Hypothalamus (tissue), 51 donors: ENCODE results near the gene TSC22D1.

Source experiments
- DNase-seq, 51 donors: peaks; one replicate each; lab custom pipeline; 2025; lab: John Stamatoyannopoulos, UW

TSC22D1 gene

DNA sequence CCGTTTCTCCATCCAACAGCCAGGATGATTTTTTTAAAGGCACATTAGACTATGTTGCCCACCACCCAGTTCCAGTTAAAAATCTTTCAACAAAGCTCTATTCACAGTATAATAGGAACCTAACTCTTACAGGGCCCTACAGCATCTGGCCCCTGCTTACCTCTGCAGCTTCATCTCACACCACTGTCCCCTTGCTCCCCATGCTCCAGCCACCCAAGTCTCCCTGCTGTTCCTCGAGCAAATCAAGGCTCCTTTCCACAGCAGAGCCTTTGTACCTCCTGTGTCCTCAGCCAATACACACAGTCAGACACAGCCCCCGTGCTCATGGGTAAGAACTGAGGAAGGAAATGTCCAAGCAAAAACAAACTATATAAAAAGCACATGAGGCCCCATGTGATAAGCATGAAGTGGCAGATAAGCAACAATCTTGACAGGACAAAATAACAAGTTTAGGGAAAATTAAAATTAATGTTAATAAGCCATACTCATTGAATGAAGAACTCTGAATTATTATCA is 67.5 kb downstream of the TSC22D1 start:
- DNase-seq: no peak

DNA sequence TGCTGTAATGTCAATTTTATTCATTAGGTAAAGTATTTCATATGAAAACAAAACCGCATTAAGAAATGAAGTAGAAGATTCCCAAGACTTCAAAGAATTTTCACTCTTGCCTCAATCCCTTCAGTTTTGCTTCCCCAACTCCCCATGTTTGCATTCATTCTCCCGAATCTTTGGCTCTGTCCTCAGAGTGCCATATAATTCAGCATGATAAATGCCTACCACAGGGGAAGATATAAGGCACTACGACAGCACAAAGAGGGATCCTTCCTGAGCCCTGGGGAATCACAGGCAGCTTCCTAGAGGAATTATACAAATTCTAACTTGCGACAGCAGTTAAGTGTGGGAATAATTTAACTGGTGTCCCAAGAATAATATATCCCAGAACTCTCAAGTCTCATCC is 68.5 kb downstream of the TSC22D1 start:
- DNase-seq: no peak

DNA sequence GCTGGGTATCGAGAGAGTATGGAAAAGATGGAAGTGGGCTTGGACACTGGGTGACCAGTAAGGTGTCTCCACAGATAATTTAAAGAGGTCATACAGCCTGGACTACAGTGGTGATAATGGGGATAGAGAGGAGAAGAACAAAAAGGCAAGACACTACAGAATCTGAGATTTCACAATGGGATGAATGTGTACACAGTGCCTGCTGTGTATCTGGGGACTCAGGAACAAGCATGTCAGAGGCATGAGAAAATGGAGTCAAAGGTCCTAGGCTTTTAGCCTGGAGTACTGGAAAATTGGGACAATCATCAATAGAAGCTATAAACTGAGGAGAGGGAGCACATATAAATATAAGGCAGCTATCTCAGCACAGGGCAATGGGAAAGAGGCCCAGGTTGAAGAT is 69.4 kb downstream of the TSC22D1 start:
- no peak for DNase-seq

DNA sequence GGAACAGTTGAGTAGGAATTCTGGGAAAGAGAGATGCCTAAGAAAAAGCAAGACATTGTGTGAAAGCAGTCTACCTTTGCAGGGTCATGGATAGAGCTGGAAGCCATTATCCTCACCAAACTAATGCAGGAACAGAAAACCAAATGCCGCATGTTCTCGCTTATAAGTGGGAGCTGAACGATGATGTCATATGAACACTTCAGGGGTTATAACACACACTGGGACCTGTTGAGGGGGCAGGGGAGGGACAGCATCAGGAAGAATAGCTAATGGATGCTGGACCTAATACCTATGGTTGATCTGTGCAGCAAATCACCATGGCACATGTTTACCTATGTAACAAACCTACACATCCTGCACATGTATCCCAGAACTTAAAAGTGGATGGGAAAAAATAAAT is 69.9 kb downstream of the TSC22D1 start:
- no peak for DNase-seq

DNA sequence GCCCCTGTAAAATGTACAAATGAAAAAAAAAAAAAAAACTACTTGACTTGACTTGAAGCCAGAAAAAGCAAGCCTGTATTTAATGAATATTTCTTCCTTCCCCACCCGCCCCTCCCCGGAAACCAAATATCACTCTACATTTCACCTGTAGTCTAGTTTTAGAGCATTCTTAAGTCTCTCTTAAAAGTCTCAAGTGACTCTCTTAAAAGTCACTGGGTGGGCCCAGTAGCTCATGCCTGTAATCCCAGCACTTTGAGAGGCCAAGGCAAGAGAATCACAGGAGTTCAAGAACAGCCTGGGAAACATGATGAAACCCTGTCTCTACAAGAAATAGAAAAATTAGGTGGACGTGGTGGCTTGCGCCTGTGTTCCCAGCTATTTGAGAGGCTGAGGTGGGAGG is 72.0 kb downstream of the TSC22D1 start:
- DNase-seq: no peak

DNA sequence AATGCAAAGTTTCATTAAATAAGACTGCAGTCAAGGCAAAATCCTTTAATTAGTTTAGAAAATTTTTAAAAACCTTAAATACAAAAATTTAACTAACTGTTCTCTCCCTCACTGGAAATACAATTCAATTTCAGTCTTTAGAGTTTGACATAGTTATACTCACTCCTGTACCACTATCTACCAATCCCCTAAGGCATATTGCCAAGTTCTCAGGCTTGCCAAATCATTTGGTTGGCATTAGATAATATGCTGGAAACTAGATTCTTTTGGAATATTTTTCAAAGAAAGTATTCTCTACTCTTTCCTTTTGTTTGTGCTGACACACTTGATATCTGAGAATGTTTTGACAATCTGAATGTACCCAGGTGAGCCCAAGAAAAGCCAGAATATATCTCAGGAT is 77.2 kb downstream of the TSC22D1 start:
- no peak for DNase-seq

DNA sequence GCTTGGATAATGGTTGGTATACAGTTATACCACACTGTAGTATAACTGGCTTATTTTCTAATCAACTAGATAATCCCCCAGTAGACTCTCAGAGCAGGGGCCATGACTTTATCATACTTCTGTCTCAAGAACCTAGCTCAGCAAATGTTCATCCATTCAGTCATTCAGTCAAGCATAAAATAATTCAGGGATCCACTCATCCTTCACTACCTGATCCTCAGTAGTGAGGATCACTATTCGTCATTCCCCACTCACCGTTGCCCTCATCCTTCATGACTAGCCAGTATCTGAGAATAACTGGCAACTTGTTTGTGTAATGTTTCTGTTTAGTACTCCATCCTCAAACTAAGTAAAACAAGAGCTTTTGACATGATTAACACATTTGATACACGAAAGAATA is 77.6 kb downstream of the TSC22D1 start:
- DNase-seq: no peak

DNA sequence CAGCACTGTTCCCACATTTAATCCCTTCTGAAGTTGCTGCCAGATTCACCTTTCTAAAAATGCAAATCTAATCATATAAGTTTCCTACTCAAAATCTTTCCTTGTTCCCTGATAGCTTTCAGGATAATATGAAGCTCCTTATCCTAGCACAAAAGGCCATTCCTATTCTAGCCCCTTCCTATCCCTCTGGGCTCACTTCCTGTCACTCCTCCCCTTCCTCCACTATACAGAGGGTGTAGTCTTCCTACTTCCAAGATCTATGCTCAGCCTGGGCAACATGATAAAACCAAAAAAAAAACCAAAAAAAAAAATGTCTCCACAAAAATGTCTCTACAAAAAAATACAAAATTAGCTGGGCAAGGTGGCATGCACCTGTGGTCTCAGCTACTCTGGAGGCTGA is 78.3 kb downstream of the TSC22D1 start:
- DNase-seq: no peak

DNA sequence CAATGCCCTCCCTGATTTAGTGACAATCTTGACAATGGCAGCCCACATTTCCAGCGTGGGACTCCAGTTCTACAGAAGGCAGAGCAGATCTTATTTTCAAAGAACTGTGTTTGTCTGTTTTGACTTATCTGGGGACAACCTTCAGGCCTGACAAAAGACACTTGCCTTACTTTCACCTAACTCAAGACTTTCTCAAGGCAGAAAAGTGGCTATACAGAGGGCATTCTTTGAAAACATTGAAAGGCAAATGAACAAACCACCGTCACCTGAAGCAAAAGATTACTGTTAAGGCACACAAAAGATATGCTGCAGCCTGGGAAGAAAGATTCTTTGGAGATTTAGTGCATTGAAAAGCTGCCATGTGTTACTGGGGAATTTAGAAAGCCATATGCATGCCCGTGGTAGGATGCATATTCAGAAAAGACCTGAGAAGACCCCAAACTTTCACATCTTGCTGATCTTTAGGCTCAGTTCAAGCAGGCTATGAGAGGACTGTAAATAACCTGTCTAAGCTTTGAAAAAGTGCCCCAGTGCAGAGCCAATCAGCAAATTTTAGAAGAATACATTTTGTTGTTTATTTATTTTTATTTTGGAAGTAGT is 82.8 kb downstream of the TSC22D1 start:
- DNase-seq: no peak

DNA sequence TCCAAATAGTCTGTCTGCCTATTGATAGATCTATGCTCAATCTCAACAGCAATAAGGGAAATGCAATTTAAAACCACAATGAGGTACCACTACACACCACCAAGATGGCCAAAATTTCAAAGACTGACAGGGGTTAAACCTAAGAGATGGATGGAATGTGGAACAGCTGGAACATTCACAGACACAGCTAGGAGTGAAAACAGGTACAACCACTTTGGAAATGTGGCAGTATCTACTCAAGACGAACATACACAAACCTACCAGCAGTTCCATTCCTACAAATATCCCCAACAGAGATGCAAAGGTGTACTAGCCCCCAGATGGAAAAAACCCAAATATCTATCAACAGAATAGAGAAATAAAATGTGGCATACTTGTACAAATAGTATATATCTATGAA is 86.4 kb downstream of the TSC22D1 start:
- no peak for DNase-seq

DNA sequence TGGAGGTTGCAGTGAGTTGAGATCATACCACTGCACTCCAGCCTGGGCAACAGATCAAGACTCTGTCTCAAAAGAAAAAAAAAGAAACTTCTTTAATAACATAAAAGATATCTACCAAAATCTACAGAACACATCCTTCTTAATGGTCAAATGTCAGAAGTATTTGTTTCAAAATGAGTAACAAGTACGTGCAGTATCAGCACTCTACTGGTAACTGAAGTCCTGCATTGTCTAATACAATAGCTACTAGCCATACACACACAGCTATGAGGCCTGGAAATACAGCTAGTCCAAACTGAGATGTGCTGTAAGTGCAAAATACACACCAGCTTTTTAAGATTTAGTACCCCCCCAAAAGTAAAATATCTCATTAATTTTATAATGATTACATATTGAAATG is 88.1 kb downstream of the TSC22D1 start:
- no peak for DNase-seq

DNA sequence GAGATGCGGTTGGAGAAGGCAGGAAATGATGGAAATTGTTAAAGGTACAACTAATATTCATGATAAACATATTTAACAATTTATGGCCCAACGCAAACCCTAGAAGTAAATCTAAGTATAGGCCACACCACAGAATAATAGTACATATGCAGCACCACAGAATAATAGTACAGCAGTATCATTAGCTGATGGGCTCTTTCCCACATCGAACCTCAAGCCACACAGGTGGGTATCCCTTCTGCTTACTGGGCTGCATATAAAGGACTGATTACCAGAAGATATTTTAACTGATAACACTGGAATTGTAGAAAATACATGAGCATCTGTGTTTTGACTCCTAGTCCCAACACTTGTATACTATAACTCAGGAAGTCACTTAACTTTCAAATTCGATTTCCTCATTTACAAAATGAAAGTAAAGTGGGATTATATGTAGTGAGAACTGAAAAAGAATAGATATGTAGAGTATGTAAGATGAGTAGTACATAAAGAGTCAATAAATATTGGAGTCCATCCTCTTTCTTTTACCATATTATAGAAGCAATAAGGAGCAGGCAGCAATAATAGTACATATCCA is 91.5 kb downstream of the TSC22D1 start:
- DNase-seq: no peak

DNA sequence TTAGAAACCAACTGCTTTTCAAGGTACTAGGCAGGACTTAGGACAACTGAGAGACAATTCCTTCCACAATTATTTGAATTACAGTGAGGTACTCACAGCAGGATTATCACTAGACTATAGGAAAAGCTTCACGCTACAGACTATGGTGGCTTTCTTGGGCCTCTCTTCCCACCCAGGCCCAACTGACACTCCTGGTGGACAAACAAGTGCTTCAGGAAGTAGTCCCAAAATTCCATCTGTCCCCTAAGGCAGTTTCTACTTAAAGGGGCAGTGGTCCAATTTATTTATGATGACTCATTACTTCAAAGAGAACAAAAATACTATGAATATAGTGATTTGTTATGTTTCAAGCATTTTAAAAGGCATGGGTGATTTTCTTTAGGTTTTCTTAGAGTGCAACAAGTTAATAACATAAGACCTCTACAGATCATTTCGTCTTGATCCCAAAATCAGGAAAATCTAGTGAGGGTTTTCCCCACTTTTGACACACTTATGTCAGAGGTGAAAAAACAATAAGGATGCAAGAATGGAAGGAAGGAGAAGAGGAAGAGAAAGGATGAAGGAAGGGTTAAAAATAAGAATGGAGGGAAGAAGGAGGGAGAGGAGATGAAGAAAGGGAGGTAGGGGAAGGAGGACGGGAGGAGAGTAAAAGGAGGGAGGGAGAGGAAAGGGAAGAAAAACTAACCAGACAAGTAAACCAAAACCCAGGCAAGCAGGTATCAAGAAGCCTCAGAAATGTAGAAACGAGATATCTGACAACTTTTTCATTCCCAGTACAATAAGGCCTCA is 101.8 kb downstream of the TSC22D1 start:
- no peak for DNase-seq

DNA sequence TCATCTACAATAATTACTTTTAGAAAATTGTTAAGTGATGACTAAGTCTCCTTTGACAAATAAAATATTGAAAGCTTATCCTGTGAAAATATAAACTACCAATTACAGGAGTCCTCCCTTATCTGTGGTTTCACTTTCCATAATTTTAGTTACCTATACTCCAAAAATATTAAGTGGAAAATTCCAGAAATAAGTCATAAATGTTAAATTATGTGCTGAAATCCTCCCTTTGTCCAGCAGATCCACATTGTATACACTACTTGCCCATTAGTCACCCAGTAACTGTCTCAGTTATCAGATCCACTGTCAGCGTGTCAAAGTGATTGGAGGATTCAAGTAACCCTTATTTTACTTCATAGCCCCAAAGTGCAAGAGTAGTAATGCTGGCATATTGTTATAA is 104.4 kb downstream of the TSC22D1 start:
- DNase-seq: no peak

DNA sequence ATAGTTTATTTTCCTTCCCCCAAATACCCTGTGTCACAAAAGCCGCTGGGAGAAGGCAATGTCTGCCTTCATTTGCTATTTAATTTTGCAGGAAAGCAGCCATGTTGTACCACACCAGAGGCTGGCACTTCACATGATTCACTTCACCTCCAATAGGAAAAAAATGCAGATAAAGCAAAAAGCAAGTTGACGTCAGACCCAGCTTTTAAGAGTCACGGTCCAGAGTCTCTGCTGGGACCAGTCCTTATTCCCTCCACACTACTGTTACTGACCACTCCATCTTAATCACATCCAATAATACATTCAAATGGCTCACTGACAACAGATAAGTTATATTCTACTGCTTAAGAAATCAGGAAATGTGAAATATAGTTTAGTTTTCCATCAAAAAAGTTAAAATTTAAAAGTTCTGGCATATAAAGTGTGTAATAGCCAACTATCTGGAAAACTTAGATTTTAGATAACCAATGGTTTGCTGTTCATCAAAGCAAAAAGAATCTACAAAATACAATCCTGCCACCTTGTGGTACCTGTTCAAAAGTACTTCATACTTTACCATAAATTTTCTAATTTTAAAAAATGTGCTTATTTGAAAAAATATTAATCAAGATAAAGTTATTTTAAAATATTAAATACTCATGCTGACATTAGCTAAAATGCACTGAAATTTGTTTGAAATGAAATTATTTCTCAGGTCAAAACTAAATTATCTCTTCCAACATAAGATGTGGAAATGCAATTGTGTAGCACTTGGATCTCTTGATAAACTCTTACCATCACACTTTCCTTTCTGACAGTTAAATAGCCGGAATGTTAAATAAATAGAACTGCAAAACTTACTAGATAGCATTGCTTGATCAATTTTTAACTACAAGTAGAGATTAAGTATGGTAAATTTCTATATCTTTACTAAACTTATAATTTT is 105.2 kb downstream of the TSC22D1 start:
- DNase-seq: peak in 1 of 51 donors; percentile 24

DNA sequence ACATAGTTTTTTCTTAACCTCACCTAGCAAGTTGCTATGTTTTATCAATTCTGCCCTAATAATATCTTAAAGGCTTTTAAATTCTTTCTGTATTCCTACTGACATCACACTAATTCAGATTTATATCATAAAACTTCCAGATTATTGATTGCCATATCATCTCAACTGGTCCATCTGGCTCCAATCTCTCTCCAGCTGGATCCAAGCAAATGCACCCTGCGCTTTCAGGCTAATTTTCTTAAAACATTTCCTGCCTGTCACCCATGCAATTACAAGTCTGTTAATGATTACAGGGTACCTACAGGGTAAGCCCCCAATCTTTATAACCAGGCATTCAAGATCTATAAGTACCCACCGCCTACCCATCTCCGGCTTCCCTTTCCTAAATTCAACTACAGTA is 107.3 kb downstream of the TSC22D1 start:
- DNase-seq: no peak

DNA sequence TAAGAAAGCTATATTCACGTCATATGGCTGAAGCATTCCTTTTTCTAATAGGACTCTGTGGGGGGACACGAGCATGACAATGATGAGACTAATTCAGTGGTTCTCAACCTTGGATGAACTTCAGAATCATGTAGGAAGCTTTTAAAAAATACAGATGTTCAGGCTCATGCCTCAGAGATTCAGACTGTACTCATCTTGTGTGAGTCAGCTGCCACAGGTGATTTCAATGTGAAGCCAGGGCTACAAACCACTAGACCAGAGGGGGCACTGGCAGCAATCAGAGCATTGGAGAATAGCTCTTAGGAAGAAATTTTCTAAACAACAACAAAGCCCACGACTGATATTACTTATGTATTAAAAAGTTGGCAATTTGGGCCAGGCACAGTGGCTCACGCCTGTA is 110.8 kb downstream of the TSC22D1 start:
- DNase-seq: no peak

DNA sequence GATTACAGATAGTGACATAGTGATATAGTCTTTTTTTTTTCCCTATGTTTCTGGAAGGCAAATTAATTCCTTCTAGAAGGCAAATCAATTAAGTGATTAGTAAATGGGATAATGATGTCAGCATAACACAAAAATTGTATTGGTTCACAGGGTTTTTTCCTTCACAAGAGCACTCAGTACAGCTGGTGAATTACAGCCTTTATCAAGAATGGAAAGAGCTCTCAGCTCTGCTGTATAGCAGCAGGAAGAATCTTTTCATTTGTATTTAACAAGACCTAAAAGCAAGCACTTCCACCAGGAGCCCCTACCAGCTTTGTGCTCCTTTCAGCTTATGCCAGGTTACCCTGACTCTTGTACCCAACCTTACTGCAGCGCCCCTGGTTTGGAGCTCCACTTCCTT is 111.7 kb downstream of the TSC22D1 start:
- DNase-seq: no peak

DNA sequence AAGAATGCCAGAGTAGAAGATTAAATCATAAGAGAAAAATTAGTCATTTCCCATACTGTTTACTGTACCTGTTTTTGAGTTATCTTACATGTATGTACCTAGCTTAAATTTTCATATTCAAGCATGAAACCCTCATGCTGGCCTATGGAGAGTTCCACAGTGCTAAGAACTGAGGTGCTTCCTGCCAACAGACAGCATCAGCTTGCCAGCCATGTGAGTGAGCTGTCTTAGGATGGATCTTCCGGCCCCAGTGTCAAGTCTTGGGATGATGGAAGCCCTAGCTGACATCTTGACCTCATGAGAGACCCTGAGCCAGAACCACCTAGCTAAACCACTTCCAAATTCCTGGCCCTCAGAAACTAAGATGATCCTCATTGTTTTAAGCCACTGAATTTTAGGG is 112.4 kb downstream of the TSC22D1 start:
- no peak for DNase-seq

DNA sequence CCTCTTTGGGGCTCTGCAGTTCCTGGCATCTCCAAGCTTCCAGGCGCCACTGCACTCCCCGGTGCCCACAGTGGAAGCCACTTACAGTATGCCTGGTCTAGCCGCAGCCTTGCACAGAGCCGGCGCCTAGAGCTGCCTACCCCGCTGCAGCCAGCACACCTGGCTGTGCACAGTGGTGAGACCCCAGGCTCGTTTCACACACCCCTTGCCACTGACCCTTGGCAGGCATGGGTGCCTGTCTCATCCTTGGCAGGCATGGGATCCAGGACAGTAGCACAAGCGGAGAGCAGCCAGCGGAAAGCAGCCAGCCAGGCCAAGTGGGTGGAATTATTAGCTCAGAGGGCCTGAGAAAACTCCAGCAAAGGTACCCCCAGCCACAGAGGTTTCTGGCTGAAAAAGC is 116.5 kb downstream of the TSC22D1 start:
- no peak for DNase-seq
